DOHH2 (cell line): ENCODE data around the gene FNDC3B.

Source experiments
- EZH2phosphoT487 ChIP-seq: fragments of 200-600 bp; sonication (generic); IDR thresholded peaks from 2 replicates; pipeline ENCODE4 v1.6.1; 2017; ENCODE audit warnings: borderline replicate concordance, mild to moderate bottlenecking, antibody characterized with exemption, low read length, moderate library complexity, mixed read lengths
- TF ChIP-seq, protein P1 (sequence below): fragments of 200-600 bp; sonication (generic); IDR thresholded peaks from one replicate; pipeline ENCODE4 v1.5.1; 2014; ENCODE audit warnings: antibody characterized with exemption, mild to moderate bottlenecking, low read depth, low read length; ENCODE audit not compliant: poor library complexity, severe bottlenecking

DNA sequence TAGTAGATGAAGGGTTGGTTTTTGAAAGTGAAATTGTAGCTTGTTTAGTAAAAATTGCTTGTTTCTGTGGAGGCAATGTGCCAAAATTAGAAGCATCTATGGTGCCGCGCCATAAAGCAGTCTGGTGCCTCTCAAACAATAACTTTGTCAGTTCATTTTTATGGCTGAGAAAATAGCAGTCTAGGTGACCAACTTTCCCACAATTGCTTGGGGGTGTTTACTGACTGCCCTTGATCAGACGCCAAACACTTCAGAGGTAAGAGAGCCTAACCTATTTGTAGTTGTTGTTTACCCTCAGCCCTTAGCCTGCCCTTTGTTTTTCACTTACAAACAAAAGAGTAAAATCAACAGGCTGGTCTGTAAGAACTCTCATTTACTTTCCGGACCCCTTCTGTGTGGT, 174.5 kb downstream of the FNDC3B start:
- TF ChIP-seq, protein P1, sequence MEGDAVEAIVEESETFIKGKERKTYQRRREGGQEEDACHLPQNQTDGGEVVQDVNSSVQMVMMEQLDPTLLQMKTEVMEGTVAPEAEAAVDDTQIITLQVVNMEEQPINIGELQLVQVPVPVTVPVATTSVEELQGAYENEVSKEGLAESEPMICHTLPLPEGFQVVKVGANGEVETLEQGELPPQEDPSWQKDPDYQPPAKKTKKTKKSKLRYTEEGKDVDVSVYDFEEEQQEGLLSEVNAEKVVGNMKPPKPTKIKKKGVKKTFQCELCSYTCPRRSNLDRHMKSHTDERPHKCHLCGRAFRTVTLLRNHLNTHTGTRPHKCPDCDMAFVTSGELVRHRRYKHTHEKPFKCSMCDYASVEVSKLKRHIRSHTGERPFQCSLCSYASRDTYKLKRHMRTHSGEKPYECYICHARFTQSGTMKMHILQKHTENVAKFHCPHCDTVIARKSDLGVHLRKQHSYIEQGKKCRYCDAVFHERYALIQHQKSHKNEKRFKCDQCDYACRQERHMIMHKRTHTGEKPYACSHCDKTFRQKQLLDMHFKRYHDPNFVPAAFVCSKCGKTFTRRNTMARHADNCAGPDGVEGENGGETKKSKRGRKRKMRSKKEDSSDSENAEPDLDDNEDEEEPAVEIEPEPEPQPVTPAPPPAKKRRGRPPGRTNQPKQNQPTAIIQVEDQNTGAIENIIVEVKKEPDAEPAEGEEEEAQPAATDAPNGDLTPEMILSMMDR = no peak
- TF ChIP-seq EZH2phosphoT487 = no peak
